AG09309 (cell line): ENCODE results near the gene UFC1.

ENCODE experiments used
- DNase-seq: peaks from one replicate; pipeline ENCODE4 v3.0.0-alpha.2; 2010; ENCODE audit warnings: low read depth
- H3K4me3 ChIP-seq: 2 replicates; pipeline ENCODE4 v1.5.1; 2011; ENCODE audit warnings: mild to moderate bottlenecking, low read depth, low read length, moderate library complexity; ENCODE audit not compliant: control insufficient read depth
- TF ChIP-seq, protein P1 (sequence below): IDR thresholded peaks from 2 replicates; pipeline ENCODE4 v1.5.1; 2011; ENCODE audit warnings: mild to moderate bottlenecking, low read depth, low read length, inconsistent platforms; ENCODE audit not compliant: insufficient read depth, control insufficient read depth; ENCODE audit errors: missing control alignments

The UFC1 gene

DNA sequence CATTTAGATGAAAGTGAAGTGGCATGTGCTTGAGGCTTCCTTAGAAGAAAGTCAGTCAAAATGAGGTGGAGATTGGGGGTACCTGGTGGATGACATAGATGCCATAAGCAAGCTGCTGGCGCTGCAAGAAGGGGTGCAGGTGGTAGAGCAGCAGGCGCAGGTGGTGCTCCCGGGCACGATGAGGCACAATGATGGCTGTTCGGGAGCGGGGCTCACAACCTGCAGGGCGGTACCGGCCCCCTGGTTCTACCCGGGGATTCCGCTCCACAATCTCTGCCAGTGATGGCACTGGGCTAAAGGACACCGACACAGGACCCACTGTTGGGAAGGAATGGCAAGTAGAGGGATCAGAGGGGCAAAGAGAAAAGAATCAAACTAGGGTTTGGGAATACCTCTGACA lies 21.1 kb downstream of the UFC1 start:
- no peak for DNase-seq
- TF ChIP-seq, protein P1, sequence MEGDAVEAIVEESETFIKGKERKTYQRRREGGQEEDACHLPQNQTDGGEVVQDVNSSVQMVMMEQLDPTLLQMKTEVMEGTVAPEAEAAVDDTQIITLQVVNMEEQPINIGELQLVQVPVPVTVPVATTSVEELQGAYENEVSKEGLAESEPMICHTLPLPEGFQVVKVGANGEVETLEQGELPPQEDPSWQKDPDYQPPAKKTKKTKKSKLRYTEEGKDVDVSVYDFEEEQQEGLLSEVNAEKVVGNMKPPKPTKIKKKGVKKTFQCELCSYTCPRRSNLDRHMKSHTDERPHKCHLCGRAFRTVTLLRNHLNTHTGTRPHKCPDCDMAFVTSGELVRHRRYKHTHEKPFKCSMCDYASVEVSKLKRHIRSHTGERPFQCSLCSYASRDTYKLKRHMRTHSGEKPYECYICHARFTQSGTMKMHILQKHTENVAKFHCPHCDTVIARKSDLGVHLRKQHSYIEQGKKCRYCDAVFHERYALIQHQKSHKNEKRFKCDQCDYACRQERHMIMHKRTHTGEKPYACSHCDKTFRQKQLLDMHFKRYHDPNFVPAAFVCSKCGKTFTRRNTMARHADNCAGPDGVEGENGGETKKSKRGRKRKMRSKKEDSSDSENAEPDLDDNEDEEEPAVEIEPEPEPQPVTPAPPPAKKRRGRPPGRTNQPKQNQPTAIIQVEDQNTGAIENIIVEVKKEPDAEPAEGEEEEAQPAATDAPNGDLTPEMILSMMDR = no peak
- H3K4me3 ChIP-seq = no peak overlapping the region

GRCh38 chr1:161175771-161176453 lies 22.1 kb downstream of the UFC1 start:
- no peak overlapping the region; the same call in 1 of the 2 replicates for H3K4me3 ChIP-seq
- DNase-seq = no peak
- TF ChIP-seq, protein P1 = no peak

DNA sequence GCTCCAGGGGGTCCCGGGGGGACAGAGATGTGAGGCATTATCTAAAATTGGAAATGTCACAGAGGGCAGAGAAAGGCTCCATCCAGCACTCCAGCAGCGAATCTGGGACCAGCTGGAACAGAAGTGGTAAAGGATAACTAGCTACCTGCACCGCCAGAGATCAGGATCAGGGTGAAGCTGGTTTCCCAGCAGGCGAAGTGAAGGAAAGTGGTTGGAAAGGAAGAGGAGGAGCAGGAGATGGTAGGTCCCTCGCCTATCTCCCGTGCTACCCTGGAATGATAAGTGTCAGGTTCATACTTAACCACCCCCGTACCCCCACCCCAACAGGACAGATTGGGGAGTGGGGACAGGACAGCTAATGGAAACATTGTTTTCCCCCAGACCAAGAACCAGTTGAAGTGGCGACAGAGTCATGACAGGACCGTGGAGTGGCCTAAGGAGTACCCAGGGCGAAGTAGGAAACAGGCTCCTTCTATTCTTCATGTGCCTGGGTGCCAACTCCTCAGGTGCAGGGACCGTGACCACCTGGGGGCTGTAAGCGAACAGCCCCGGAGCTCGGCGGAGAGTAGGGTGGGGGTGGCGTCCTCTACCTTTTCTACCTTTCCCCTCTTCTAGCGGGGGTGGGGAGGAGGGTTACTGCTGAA lies 22.8 kb downstream of the UFC1 start:
- DNase-seq = no peak
- TF ChIP-seq, protein P1 = no peak
- peak overlapping the region; percentile 99 for H3K4me3 ChIP-seq

DNA sequence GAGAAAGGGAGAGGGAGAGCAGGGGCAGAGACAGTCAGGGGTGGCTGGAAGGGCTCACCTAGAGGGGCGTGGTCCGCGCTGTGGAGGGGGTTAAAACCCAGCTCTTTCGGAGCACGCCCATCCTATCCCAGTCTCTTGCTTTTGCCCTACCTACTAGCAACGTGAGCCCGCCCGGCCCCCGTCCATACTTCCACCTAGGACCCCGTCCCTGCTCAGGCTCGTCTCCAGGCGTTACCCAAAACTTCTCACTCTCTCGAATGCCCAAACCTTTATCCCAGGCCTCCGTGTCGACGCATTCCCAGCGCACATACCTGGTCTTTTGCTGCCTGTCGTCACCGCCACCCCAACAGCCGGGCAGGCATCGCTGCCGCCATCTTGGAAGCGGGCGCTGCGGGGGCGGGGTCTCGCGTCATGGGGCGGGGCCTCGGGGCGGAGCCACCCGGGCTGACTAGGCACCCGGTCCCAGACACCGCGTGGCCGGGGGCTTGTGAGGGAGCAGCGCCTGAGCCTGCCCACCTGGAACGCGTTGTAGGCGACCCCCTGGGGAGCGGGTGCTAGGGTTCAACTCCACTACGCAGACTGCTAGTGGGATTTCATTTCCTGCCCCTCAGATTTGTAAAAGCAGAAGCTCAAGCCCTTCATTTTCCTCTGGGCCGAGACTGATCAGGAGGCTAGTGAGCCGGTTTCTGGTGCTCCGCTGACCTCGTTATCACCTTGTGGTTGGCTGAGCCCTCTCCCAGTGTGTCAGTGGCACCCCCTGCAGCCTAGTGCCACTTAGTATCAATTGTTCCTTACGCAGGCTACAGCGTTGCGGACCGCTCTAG lies 23.5 kb downstream of the UFC1 start, which contains the start of gene B4GALT3:
TSS of gene B4GALT3 (minus strand) at position 396 of the 824 bp plus-strand sequence. CDS start 1,447 bp downstream, outside the sequence.
- TF ChIP-seq, protein P1 = no peak
- DNase-seq = no peak

DNA sequence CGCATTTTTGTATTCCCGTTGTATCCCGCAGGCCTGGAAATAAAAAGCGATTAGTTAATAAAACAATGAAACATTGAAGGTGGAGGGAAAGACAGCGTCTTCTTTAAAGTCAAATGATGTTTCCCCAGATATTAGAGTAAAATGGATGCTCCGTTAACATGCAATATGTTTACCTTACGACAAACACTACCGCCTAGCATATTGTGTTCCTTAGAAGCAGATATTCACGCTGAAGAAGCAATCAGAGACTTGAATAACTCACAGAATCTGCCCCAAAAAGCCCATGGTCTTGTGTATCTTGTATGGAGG lies 24.1 kb downstream of the UFC1 start:
- no peak overlapping the region; the same call in 1 of the 2 replicates for H3K4me3 ChIP-seq
- TF ChIP-seq, protein P1 = no peak
- no peak for DNase-seq

More for the DNA sequence above, 23.5 kb downstream of the UFC1 start, which contains the start of gene B4GALT3:
- H3K4me3 ChIP-seq = peak within 1 kb of the TSS; percentile 99

DNA sequence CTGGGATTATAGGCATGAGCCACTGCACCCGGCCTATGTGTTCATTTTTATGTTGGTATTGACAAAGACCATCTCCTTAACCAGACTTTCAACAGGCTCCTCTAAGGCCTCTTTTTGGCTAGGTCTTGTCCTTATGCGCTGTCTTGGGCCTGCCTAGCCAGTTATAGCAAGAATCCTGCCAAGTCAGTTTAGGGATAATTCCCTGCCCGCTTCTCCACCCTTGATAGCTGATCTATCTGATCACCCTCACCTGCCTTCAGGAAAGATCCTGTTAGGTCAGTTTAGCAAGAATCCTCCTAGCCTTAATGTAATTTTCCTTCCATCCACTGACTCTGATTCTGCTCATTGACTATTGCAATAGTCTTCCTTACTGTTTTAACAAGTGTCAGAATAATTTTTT lies 25.9 kb downstream of the UFC1 start:
- TF ChIP-seq, protein P1 = no peak
- H3K4me3 ChIP-seq = no peak overlapping the region
- DNase-seq = no peak
